Thyroid gland (tissue), 4 donors: ENCODE results near the gene PIEZO2.

Source experiments
- POLR2A ChIP-seq, 2 donors: fragments of 450-650 bp; IDR thresholded peaks; one replicate each; pipeline ENCODE4 v1.6.1; 2017; ENCODE audit warnings: antibody characterized with exemption in 2 of 2, mild to moderate bottlenecking in 2 of 2, moderate library complexity in 1 of 2
- TF ChIP-seq, protein P1 (sequence below), 6 experiments: fragments of 200-600 bp in 3 of 6; fragments of 450-650 bp in 3 of 6; sonication (generic) in 3 of 6; IDR thresholded peaks; one replicate each; pipeline ENCODE4 v1.5.1; 2016 to 2019; ENCODE audit warnings: antibody characterized with exemption in 6 of 6, mild to moderate bottlenecking in 2 of 6, inconsistent platforms in 1 of 6, moderate library complexity in 1 of 6

- TF ChIP-seq, protein P1, sequence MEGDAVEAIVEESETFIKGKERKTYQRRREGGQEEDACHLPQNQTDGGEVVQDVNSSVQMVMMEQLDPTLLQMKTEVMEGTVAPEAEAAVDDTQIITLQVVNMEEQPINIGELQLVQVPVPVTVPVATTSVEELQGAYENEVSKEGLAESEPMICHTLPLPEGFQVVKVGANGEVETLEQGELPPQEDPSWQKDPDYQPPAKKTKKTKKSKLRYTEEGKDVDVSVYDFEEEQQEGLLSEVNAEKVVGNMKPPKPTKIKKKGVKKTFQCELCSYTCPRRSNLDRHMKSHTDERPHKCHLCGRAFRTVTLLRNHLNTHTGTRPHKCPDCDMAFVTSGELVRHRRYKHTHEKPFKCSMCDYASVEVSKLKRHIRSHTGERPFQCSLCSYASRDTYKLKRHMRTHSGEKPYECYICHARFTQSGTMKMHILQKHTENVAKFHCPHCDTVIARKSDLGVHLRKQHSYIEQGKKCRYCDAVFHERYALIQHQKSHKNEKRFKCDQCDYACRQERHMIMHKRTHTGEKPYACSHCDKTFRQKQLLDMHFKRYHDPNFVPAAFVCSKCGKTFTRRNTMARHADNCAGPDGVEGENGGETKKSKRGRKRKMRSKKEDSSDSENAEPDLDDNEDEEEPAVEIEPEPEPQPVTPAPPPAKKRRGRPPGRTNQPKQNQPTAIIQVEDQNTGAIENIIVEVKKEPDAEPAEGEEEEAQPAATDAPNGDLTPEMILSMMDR (IDR thresholded peaks at IDR 0.05): no peak
- no peak for TF ChIP-seq POLR2A (IDR thresholded peaks at IDR 0.05)
Measured at GRCh38 chr18:10847907-10848306, 301.5 kb downstream of the PIEZO2 start.
